Stimulated activated CD8-positive, alpha-beta memory T cell treated with anti-CD3 and anti-CD28 coated beads, Interleukin-12 subunit alpha, Interleukin-12 subunit beta, amount 100 ng/mL, for 24 hours (primary cell): ENCODE results near the gene ERCC6.

Experiments used
- DNase-seq: peaks from one replicate; pipeline ENCODE4 v3.0.0-alpha.2; 2020; ENCODE audit errors: extremely low read depth

Gene ERCC6

DNA sequence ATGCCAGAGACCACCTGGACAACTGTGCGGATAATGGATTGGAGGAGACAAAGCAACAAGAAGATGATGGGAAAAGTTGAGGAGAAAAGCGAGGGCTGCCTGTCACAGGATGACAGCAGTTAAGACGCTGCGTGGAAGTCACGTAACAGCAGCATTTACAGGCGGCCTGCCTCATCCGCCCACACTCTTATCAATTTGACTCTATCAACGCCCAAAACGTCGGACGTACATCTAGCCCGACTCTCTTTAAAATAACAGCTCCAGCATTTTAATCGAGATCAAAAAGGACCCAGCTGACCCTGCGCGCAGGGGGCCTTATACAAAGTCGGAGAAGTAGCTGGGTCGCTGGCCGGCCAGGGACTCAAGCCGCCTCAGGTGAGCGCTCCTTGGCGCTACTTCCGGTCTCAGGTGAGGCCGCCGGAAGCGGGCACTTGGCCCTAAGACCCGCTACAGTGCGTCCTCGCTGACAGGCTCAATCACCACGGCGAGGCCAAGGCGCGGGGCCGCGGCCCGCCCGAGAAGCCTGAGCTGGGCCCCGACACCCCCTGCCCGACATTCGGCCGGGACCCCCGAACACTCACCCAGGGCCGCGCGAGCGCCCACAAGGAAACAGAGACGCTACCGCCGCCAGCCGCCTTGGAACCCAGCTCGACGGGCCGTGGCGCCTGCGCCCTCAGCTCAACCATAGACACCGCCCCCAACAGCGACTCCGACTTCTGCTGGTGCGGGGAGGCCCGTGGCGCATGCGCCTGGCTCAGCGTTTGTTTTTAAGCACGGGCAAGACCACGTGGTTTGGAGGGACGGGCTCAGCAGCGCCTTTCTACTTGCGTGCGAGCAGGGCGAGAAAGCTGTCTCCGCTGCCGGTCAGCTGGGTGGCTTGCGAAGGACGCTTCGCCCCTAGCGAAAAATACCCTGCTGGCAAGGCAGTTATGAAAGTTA, at the start of gene ERCC6:
ERCC6 (minus strand) TSS at position 741 of the 939 bp plus-strand sequence.
- DNase-seq, result peak; percentile 96

DNA sequence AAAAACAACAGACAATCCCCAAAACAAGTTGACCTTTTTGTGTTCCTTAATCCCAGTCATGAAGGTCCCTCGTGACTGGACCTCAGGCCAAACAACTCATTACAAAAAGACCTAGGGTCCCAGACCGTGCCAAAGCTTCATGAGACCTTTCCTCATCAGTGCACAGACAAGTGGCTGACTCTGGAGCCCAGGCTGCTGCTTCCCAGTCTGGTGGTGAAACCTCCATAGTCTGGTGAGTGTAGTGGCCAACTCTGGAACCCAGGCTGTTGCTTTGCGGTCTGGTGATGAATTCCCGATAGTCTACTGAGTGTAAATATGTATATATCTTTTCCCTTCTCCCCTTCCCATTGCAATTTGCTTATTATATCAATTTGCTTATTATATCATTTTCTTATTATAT, 49.1 kb upstream of the ERCC6 start:
- DNase-seq, result no peak

DNA sequence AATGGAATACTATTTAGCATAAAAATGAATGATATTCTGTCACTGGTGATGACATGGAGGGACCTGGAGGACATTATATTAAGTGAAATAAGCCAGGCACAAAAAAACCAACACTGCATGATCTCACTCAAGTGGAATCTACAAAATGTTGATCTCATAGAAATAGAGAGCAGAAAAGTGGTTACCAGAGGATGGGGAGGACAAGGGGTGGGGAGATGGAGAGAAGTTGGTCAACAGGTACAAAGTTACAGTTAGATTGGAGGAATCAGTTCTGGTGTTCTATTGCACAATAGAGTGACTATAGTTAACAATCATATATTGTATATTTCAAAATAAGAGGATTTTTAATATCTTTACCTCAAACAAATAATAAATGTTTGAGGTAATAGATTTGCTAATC, 46.5 kb upstream of the ERCC6 start:
- no peak for DNase-seq

DNA sequence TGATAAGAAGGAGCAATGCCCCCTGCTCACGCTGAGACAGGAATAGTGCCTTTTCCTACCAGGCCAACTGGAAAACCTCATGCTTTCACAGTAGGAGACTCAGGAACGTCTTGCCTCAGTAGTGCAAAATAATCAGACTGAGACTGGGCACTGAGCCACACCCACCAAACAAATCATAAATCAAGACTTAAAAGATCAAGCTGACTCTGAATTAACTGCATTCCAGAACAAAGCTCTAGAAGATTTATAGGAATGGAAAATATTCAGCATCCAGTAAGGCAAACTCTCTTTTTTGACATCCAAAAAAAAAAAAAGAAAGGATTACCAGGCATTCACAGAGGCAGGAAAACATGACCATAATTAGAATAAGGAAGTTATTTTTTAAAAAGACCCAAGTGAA, 40.7 kb upstream of the ERCC6 start:
- DNase-seq, result no peak

DNA sequence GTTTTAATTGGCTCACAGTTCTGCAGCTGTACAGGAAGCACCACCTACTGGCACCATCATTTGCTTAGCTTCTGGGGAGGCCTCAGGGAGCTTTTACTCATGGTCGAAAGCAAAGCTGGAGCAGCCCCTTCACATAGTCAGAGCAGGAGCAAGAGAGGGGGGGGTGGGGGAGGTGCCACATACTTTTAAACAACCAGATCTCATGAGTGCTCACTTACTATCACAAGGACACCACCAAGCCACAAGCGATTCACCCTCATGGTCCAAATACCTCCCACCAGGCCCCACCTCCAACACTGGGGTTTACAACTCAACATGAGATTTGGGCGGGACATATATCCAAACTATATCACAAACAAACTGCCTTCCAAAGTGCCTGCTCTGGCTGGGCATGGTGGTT, 39.5 kb upstream of the ERCC6 start:
- DNase-seq, result no peak

DNA sequence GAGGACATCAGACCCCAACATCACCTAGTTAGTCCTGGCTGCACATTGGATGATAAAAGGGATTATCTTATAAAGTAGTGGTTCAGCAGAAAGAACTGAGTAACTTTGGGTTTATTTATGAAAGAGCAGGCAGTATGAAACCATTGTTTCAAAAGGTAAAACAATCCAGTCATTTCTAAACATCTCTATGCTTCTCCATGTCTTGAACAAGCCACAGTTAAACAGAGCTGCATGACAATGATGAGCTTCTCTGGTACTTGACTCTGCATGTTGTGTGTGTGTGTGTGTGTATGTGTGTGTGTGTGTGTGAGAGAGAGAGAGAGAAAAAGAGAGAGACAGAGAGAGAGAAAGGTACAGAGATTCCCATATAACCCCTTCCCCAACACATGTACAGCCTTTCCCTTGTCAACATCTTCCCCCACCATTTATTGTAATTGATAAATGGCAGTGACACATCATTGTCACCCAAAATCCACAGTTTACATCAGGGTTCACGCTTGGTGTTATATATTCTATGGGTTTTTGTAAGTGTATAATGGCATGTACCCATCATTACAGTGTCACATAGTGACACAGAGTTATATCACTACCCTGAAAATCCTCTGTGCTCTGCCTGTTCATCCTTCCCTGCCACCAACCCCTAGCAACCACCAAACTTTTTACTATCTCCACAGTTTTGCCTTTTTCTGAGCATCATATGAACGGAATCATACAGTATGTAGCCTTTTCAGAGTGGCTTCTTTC, 38.4 kb upstream of the ERCC6 start:
- DNase-seq, result no peak

DNA sequence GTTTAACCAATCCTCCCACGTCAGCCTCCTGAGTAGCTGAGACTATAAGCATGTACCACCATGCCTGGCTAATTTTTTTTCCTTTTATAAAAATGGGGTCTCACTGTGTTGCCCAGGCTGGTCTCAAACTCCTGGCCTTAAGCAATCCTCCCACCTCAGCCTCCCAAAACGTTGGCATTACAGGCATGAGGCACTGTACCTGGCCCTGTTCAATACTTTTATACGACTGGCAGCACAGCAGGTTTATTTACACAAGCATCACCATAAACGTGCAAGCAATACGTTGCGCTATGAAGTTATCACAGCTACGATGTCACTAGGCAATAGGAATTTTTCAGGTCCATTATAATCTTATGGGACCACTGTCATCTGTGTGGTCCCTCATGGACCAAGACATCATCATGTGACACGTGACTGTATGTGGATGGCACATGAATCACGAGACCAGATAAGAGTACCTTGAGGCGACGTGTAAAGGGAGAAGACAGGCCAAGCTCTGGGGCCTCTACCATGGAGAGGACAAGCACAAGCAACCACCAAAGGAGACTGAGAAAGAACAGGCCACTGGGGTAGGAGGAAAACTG, 36.7 kb upstream of the ERCC6 start:
- no peak for DNase-seq

DNA sequence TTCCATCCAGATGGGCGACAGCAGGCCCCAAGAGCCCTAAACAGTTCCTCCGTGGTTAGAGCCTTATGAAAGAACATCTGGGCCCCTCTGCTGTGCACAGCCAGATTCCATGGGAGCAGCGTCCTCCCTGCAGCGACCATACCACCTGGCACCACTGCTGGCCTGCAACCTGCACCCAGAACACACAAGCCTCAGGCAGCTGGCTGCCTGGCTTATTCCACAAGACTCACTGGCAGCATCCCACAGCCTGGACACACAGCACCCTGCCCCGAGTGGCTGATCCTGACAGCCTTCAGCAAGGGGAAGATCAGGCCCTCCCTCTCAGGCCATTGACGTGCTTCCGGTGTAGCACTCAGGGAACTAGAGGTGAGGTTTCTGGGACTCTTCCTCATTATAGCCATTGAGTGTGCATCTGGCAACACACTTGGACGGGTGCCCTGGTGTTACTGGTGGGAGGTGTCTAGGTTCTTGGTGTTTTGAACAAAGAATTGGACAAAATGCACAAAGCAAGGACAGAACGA, 33.7 kb upstream of the ERCC6 start:
- DNase-seq, result no peak

DNA sequence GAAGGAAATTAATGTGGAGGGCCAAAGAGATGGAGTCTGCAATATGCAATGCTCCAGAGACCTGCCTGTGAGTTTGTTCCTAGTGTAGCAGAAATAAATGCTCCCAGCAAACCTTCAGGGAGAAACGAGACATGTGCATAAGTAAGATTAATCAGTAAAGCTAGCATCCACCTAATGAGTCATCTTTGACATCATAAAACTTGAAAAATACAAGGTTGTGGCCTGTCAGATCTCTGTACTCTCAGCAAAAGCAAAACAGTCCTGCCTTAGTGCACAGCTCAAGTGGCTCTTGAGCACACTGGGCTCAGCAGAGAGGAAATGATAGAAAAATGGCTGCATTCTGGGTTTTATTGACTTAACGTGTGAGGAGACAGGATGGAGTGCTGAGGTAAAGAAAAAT, 32.5 kb upstream of the ERCC6 start:
- DNase-seq, result no peak

DNA sequence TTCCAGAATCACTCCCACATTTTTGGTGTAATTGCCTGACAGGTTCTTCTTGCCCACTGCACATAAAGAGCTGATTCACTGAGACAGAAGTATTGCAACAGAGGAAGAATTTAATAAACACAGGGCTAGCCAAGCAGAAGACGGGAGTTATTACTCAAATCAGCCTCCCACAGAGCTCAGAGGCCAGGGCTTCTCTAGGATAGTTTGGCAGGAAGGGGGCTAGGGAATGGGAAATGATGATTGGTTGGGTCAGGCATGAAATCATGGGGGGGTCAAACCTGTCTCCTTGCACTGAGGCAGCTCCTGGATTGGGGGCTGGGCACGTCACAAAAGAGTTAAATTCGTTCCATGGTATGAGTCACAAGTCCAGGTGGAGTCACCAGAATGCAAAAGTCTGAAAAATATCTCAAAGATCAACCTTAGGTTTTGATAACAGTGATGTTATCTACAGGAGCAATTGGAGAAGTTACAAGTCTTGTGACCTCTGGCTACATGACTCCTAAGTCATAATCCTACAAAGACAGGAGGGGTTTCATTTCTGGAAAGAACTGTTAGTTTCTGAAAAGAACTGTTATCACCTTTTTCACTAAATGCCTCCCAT, 30.2 kb upstream of the ERCC6 start:
- no peak for DNase-seq

DNA sequence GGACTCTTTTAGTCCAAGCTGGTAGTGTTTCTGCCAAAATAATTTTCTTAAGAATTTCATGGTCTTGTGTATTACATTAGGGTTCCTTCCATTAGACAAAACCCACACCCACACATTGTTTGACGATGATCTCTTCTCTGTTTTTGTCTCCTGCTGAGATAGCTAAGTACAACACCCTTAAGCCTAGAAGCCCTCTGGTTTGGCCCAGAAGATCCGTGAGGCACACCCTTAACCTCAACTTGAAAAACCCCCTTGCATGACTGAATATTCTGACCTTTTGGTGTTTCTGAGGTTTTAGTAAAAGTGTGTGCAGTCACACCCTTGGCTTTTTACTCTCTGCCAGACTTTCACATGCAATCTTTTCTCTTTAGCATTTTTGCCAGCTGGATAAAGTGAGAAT, 29.3 kb upstream of the ERCC6 start:
- no peak for DNase-seq

DNA sequence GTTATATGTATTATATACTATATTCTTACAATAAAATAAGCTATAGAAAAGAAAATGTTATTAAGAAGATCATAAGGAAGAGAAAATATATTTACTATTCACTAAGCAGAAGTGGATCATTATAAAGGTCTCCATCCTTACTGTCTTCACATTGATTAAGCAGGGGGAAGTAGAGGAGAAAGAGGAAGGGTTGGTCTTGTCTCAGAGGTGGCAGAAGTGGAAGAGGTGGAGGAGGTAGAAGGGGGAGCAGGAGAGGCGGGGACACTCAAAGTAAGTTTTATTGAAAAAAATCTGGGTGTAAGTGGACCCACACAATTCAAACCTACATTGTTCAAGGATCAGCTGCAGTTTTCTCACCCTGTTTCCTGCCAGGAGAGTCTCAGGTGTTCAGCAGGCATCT, 28.9 kb upstream of the ERCC6 start:
- no peak for DNase-seq

DNA sequence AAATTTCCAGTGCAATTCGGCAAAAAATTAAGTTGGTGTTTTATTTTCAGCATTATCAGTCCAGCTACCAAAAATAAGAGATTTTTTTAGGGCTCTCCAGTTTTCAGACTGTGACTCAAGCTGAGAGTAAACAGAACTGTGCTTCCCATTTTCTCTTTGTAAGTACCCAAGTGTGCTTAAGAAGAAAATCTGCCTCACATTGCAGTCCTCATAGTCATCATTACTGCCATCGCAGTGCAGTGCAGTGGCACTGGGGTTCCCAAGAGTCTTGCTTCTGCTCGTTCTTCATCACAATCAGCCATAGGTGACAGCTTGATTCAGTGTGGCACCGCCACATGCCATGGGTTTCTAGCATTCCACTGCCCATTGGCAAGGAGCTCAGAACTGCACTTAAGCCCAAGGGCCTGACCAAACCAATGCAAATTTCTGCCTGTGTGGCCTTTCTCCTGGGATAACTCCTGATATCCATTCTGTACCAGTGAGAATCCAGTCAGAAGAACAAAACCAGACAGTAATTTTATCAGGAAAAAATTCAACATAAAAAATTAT, 25.6 kb upstream of the ERCC6 start:
- no peak for DNase-seq

DNA sequence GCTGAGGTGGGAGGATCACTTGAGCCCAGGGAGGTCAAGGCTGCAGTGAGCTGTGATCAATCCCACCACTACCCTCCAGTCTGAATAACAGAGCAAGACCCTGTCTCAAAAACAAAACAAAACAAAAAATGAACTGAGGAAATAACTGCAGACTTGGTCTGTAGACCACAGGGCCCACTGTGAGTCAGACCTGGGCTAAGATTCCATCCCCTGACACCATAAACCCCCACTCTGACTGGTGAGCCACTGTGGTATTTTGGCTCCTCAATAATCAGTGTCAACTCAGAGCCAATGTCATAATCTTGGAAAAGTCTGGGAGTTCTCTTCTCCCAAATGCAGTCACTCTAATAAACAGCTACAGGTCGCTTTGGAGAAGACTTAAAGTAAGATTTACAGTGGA, 24.0 kb upstream of the ERCC6 start:
- no peak for DNase-seq

DNA sequence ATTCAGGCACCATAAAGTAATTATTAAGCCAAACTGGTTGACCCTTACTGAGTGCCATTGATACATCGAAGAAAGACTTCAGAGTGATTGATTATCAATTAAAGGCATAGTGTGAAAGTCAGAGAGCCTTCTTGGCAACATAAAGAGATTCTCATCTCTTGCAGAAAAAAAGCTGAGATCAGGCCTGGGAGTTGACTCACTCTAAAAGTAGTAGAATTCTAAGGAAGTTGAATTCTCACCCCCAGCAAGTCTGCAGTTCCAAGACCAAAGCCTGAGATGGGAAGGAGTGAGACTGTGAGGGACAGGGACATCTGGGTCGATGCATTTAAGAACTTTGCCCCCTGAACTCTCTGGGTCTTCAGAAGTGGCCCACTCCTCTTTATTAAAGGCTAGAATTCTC, 21.6 kb upstream of the ERCC6 start:
- no peak for DNase-seq

DNA sequence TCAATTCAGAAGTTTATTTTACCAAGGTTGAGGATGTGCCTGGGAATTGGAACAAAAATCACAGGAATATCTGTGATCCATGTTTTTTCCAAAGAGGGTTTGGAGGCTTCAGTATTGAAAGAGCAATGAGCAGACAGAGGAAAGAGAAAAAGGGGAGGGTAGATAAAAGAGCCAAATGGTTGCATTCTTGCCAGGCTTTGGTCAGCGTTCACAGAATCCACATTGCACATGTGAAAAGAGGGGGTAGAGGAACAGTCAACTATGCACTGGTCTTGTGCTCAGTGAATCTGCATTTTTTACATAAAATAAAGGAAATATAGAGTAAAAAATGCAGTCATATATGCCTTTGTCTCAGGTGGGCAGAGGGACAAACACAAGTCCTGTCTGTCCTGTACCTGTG, 20.6 kb upstream of the ERCC6 start:
- no peak for DNase-seq

DNA sequence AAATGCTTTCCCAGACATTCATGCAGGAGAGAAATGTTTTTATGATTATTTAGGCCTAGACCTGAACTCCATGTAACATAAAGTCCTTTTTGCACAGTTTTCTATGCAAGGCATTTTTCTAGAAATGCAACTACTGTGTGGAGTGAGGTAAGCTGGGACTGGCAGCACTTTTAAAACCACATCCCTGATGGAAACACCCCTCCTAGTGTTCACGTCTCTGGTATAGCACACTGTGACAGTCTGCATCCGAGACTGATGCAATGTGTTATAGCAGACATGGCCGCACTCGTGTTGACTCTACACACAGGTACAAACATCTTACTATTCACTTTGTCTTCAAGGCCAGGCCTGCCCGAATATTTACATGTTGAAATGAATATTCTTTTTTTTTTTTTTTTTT, 19.3 kb upstream of the ERCC6 start:
- DNase-seq, result no peak

DNA sequence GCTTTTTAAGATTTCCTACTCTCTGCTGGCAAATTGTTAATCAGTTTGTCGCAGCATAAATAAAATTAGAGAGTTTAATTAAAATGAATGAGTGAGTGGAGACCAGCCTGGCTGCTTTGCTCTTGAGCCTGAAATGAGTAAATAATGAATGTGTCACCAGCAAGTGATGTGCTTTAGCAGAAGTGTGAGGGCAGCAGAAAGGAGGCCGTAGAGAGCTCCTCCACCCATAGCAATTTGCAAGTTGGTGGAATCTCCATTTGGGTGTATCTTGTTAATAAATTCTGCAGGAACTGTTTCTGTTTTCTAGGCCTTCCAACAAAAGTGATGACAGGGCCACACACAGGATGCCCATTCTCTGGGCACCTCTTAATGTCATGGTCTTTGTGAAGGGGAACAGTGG, 18.8 kb upstream of the ERCC6 start:
- DNase-seq, result no peak

DNA sequence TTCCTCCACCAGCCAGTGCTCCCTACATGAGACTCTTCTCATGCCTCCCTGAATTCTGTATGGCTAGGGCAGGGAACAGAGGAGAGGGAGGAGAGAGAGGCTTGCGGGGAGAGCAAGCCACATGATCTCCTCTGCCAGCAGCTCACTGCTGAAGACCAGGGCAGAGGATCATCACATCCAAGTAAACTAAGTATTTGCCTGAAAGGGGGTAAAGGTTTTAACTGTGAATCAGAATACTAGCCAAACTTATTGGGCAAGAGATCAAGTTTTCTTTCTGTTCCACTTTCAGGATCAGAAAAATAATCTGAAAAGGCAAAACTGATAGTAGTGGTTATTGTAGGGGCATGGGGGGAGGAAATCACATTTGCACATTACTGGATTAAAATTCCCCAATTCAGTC, 17.8 kb upstream of the ERCC6 start:
- no peak for DNase-seq

DNA sequence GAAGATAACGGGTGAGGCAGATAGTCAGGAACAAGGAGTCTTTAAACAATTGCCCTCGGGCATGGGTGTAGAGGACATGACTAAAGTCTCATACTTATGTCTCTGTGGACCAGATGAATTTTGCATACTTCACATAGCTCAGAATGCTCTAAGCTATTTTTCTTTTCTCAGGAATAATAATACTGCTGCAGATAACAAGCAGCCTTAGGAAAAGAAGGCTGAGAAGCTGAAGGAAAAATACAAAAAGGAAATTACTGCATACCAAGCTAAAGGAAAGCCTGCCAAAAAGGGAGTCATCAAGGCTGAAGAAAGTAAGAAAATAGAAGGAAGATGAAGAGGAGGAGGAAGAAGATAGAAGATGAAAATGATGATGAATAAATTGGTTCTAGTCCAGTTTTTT, 13.4 kb upstream of the ERCC6 start:
- DNase-seq, result no peak

DNA sequence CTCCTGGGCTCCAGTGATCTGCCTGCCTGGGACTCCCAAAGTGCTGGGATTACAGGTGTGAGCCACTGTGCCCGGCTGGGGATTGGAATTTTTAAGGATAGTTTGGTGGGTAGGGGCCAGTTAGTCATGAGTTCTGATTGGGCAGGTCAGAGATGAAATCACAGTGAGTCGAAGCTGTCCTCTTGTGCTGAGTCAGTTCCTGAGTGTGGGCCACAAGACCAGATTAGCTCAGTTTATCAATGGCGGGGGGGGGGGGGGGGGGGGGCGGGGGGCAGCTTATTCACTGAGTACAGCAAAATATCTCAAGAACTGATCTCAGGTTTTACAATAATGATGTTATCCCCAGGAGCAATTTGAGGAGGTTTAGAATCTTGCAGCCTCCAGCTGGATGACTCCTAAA, 11.6 kb upstream of the ERCC6 start:
- DNase-seq, result no peak
